GM12878 (cell line): ENCODE data around the gene PCDHA1. TPM values are rescaled to one million over a fixed set of nuclear protein-coding genes. Genes with fewer than 3 reads are reported as not detected.

Experiments used
- ATAC-seq: fragments of 200-7000 bp; cut with Tn5 transposase; 3 replicates; pipeline ENCODE4 v1.9.1; 2020; ENCODE audit warnings: mild to moderate bottlenecking, moderate library complexity
- BruUV-seq: library from RNA; stranded (reverse); fragments of 400-500 nt; replicated peaks from 2 replicates; lab custom pipeline; 2021; lab: Mats Ljungman, UMichigan
- CTCF ChIA-PET: fragments of 300-600 bp; sonication (Branson Sonifier 250); formaldehyde crosslinking; extraction: SDS; loops from one replicate; lab custom pipeline; 2021; ENCODE audit warnings: inconsistent platforms; lab: Yijun Ruan, JAX
- POLR2A ChIA-PET: fragments of 350-600 bp; formaldehyde crosslinking; extraction: SDS; loops from one replicate; lab custom pipeline; 2021; ENCODE audit warnings: inconsistent platforms; lab: Charles Lee
- RAD21 ChIA-PET: fragments of 300-600 bp; sonication (Branson Sonifier 250); formaldehyde crosslinking; loops from one replicate; lab custom pipeline; 2023; ENCODE audit warnings: antibody characterized with exemption; ENCODE audit not compliant: unreplicated experiment; lab: Charles Lee
- SMC1A ChIA-PET: fragments of 300-600 bp; sonication (Branson Sonifier 250); formaldehyde crosslinking; loops from one replicate; lab custom pipeline; 2023; ENCODE audit not compliant: unreplicated experiment, uncharacterized antibody; lab: Charles Lee
- DNase-seq: peaks from one replicate; pipeline ENCODE4 v3.0.0-alpha.2; 2011; ENCODE audit warnings: low read depth, low spot score
- FAIRE-seq: peaks from 3 replicates; lab custom pipeline; 2011; peaks lifted over from hg19 to GRCh38; lab: Jason Lieb, UNC
- H2AFZ ChIP-seq: 2 replicates; pipeline ENCODE4 v1.6.0; 2011; ENCODE audit warnings: low read depth, low read length, control low read depth; ENCODE audit not compliant: control insufficient read depth
- H3K27ac ChIP-seq: 2 replicates; pipeline ENCODE4 v1.5.1; 2011; ENCODE audit warnings: control low read depth; ENCODE audit not compliant: control insufficient read depth, insufficient read depth
- H3K27me3 ChIP-seq, 2 experiments: replicated peaks in 1 of 2; 2 replicates each; pipeline versions ENCODE4 v1.6.0 to v1.6.1; 2011; ENCODE audit warnings: low read length in 1 of 2; ENCODE audit not compliant: control insufficient read depth in 2 of 2, insufficient read depth in 2 of 2
- H3K36me3 ChIP-seq, 2 experiments: 2 replicates each; pipeline ENCODE4 v1.5.1; 2011; ENCODE audit warnings: low read length in 1 of 2; ENCODE audit not compliant: control insufficient read depth in 2 of 2, insufficient read depth in 2 of 2
- H3K4me1 ChIP-seq: 2 replicates; pipeline ENCODE4 v1.6.1; 2011; ENCODE audit warnings: mild to moderate bottlenecking, low read length, moderate library complexity, mixed read lengths; ENCODE audit not compliant: control insufficient read depth, insufficient read depth
- H3K4me2 ChIP-seq: 2 replicates; pipeline ENCODE4 v1.6.0; 2011; ENCODE audit warnings: control low read depth; ENCODE audit not compliant: control insufficient read depth, insufficient read depth
- H3K4me3 ChIP-seq: fragments of 200-600 bp; sonication (generic); 2 replicates; pipeline ENCODE4 v1.5.1; 2016
- H3K79me2 ChIP-seq: 2 replicates; pipeline ENCODE4 v1.6.0; 2011; ENCODE audit warnings: low read length; ENCODE audit not compliant: control insufficient read depth, insufficient read depth
- H3K9ac ChIP-seq: 2 replicates; pipeline ENCODE4 v1.8.0; 2011; ENCODE audit warnings: low read length, control low read depth, mixed read lengths; ENCODE audit not compliant: control insufficient read depth, insufficient read depth
- H3K9me3 ChIP-seq: replicated peaks from 3 replicates; pipeline ENCODE4 v1.5.1; 2011; ENCODE audit warnings: mild to moderate bottlenecking, low read length; ENCODE audit not compliant: control insufficient read depth, insufficient read depth
- H4K20me1 ChIP-seq: 2 replicates; pipeline ENCODE4 v1.6.0; 2011; ENCODE audit not compliant: control insufficient read depth, insufficient read depth
- BCL11A ChIP-seq: IDR thresholded peaks from 2 replicates; pipeline ENCODE4 v1.6.1; 2011; ENCODE audit warnings: low read depth, low read length
- BRCA1 ChIP-seq: IDR thresholded peaks from 2 replicates; pipeline ENCODE4 v1.6.1; 2011; ENCODE audit warnings: low read depth, low read length, improper control_type of control experiment
- E2F8 ChIP-seq: fragments of 450-650 bp; IDR thresholded peaks from 2 replicates; pipeline ENCODE4 v1.6.1; 2018; ENCODE audit warnings: mild to moderate bottlenecking, low read depth, moderate library complexity; ENCODE audit not compliant: partially characterized antibody
- LARP7 ChIP-seq: fragments of 450-650 bp; IDR thresholded peaks from 2 replicates; pipeline ENCODE4 v1.6.1; 2017; ENCODE audit warnings: mild to moderate bottlenecking
- MTA2 ChIP-seq: fragments of 450-650 bp; IDR thresholded peaks from 2 replicates; pipeline ENCODE4 v1.6.1; 2016; ENCODE audit warnings: low read depth, mild to moderate bottlenecking, moderate library complexity
- MYC ChIP-seq: IDR thresholded peaks from 2 replicates; pipeline ENCODE4 v1.6.1; 2011; ENCODE audit warnings: mild to moderate bottlenecking, low read length, moderate library complexity, inconsistent platforms; ENCODE audit not compliant: insufficient read depth, insufficient replicate concordance, insufficient read length, severe bottlenecking
- NFXL1 ChIP-seq: fragments of 450-650 bp; IDR thresholded peaks from 2 replicates; pipeline ENCODE4 v1.6.1; 2017; ENCODE audit warnings: antibody characterized with exemption, mild to moderate bottlenecking, borderline replicate concordance
- NR2C1 ChIP-seq: fragments of 450-650 bp; IDR thresholded peaks from 2 replicates; pipeline ENCODE4 v1.6.1; 2017; ENCODE audit warnings: antibody characterized with exemption, mild to moderate bottlenecking, moderate library complexity
- NR2C2 ChIP-seq: IDR thresholded peaks from 2 replicates; pipeline ENCODE4 v1.6.1; 2011; ENCODE audit warnings: borderline replicate concordance, low read depth; ENCODE audit not compliant: control insufficient read depth, insufficient read length
- POLR2AphosphoS5 ChIP-seq: IDR thresholded peaks from 2 replicates; pipeline ENCODE4 v1.6.1; 2011; ENCODE audit warnings: mild to moderate bottlenecking, low read length, inconsistent platforms
- RB1 ChIP-seq: fragments of 450-650 bp; formaldehyde crosslinking; IDR thresholded peaks from 2 replicates; pipeline ENCODE4 v1.6.1; 2017; ENCODE audit warnings: mild to moderate bottlenecking, borderline replicate concordance
- RFX5 ChIP-seq: IDR thresholded peaks from 2 replicates; pipeline ENCODE4 v1.6.1; 2011; ENCODE audit warnings: low read depth, low read length, improper control_type of control experiment
- SMAD5 ChIP-seq: IDR thresholded peaks from 2 replicates; pipeline ENCODE4 v1.6.1; 2016; ENCODE audit warnings: antibody characterized with exemption, low read depth
- ZBTB33 ChIP-seq: fragments of 450-650 bp; IDR thresholded peaks from 2 replicates; pipeline ENCODE4 v1.6.1; 2017; ENCODE audit warnings: mild to moderate bottlenecking
- ZNF24 ChIP-seq: fragments of 450-650 bp; IDR thresholded peaks from 2 replicates; pipeline ENCODE4 v1.6.1; 2017; ENCODE audit warnings: antibody characterized with exemption, mild to moderate bottlenecking
- ZNF274 ChIP-seq: IDR thresholded peaks from one replicate; pipeline ENCODE4 v1.8.0; 2011; ENCODE audit not compliant: insufficient read length, insufficient read depth
- WGBS: methylation state at CpG from one replicate; pipeline ENCODE4 v1.1.6; 2016; ENCODE audit warnings: low lambda C conversion rate; ENCODE audit not compliant: insufficient replicate concordance, insufficient coverage; ENCODE audit errors: missing lambda C conversion rate; 5-methylcytosine and 5-hydroxymethylcytosine counted together
- in situ Hi-C: fragments of 300-500 bp; cut with MboI; formaldehyde crosslinking; loops from 9 replicates; pipeline ENCODE4 v1.14.3; 2018; ENCODE audit warnings: mixed read lengths
- intact Hi-C: fragments of 100-400 bp; cut with micrococcal nuclease; formaldehyde crosslinking; loops from one replicate; pipeline ENCODE4 v1.14.2; 2022; ENCODE audit not compliant: unreplicated experiment
- polyA plus RNA-seq, 11 experiments: library from polyadenylated mRNA; depleted of rRNA in 4 of 11; unstranded in 6 of 11; stranded (reverse) in 5 of 11; fragments of >200 nt; fragmentation: Nextera tagmentation in 4 of 11; fragmentation: Illumina TruSeq in 1 of 11; extraction: Ambion mirVana in 4 of 11; extraction: Trizol in 1 of 11; gene quantifications; 1 replicate in 1 of 11; 2 replicates in 10 of 11; pipeline versions ENCODE4 v1.2.1 to v1.2.3, GENCODE V29; 2011 to 2016; ENCODE audit warnings: inconsistent platforms in 2 of 11, missing spikeins in 2 of 11, low read depth in 1 of 11
- total RNA-seq, 4 experiments: library from RNA; depleted of rRNA in 3 of 4; stranded (reverse); fragments of >200 nt in 3 of 4; fragmentation: Illumina TruSeq in 1 of 4; extraction: Trizol in 1 of 4; gene quantifications; 2 replicates each; pipeline versions ENCODE4 v1.2.1 to v1.2.3, GENCODE V29; 2013 to 2021
- TF ChIP-seq, protein P1 (sequence below), 3 experiments: IDR thresholded peaks in 2 of 3; conservative IDR thresholded peaks in 1 of 3; 2 replicates each; pipeline ENCODE4 v1.5.1; 2011; ENCODE audit warnings: low read depth in 3 of 3, low read length in 3 of 3, mild to moderate bottlenecking in 3 of 3, control low read depth in 2 of 3, moderate library complexity in 2 of 3, inconsistent platforms in 1 of 3, mixed read lengths in 1 of 3; ENCODE audit not compliant: control insufficient read depth in 2 of 3, insufficient read depth in 1 of 3; ENCODE audit errors: extremely low read depth in 1 of 3

The PCDHA1 gene
- total and polyA plus RNA-seq, 10 of the 15 experiments (the other 5 are each of a cell fraction or from before 2014, with no cell fraction given), result 0.03 TPM; not detected in 9

GRCh38 chr5:141022384-141022783 lies 236.4 kb downstream of the PCDHA1 start:
- RAD21 ChIA-PET, result no interaction called here
- H2AFZ ChIP-seq, result no peak overlapping the region
- CTCF ChIA-PET, result no interaction called here
- no peak for ATAC-seq
- intact Hi-C loops (no loop called here), in situ Hi-C loops (no loop called here)
- no peak for FAIRE-seq
- no peak overlapping the region for H3K4me2 ChIP-seq
- POLR2A ChIA-PET, result no interaction called here
- H3K79me2 ChIP-seq, result no peaks in the 10 kb centered on the region
- WGBS, result 100% methylated on average over 1 of the region's 1 CpG
- H3K9me3 ChIP-seq, result no peaks in the 10 kb centered on the region
- H3K27me3 ChIP-seq, result no peaks in the 10 kb centered on the region
- no peak overlapping the region for H3K27ac ChIP-seq
- H3K4me1 ChIP-seq, result no peaks in the 10 kb centered on the region
- no peak overlapping the region for H3K9ac ChIP-seq
- no peaks in the 10 kb centered on the region for H4K20me1 ChIP-seq
- H3K4me3 ChIP-seq, result no peak overlapping the region
- SMC1A ChIA-PET, result no interaction called here
- no peaks in the 10 kb centered on the region for H3K36me3 ChIP-seq
- DNase-seq, result no peak
- no TSS peak for BruUV-seq
- TF ChIP-seq NFXL1 (no peak), LARP7 (no peak), ZBTB33 (no peak), RB1 (no peak), SMAD5 (no peak), NR2C1 (no peak), MTA2 (no peak), RFX5 (no peak), NR2C2 (no peak), BCL11A (no peak), MYC (no peak), BRCA1 (no peak), ZNF24 (no peak), E2F8 (no peak), POLR2AphosphoS5 (no peak), ZNF274 (no peak)
- TF ChIP-seq, protein P1, sequence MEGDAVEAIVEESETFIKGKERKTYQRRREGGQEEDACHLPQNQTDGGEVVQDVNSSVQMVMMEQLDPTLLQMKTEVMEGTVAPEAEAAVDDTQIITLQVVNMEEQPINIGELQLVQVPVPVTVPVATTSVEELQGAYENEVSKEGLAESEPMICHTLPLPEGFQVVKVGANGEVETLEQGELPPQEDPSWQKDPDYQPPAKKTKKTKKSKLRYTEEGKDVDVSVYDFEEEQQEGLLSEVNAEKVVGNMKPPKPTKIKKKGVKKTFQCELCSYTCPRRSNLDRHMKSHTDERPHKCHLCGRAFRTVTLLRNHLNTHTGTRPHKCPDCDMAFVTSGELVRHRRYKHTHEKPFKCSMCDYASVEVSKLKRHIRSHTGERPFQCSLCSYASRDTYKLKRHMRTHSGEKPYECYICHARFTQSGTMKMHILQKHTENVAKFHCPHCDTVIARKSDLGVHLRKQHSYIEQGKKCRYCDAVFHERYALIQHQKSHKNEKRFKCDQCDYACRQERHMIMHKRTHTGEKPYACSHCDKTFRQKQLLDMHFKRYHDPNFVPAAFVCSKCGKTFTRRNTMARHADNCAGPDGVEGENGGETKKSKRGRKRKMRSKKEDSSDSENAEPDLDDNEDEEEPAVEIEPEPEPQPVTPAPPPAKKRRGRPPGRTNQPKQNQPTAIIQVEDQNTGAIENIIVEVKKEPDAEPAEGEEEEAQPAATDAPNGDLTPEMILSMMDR (IDR thresholded peaks at IDR 0.05 in 2 of 3, conservative IDR thresholded peaks at IDR 0.05 in 1 of 3; ENCODE audit: control insufficient read depth in 2 of 3, extremely low read depth in 1 of 3, insufficient read depth in 1 of 3, low read depth in 3 of 3, low read length in 3 of 3), result no peak
